K562 (cell line): ENCODE results near the gene NUP153. TPM values are rescaled to one million over a fixed set of nuclear protein-coding genes. Genes with fewer than 3 reads are reported as not detected.

Experiments used
- CBX1 ChIP-seq: sonication (generic); IDR thresholded peaks from 2 replicates; pipeline ENCODE4 v1.6.1; 2016; ENCODE audit warnings: antibody characterized with exemption, low read depth, mild to moderate bottlenecking
- PCBP2 ChIP-seq: fragments of 200-400 bp; formaldehyde crosslinking; IDR thresholded peaks from 2 replicates; pipeline ENCODE4 v1.6.1; 2018; ENCODE audit warnings: low read length, low read depth, mild to moderate bottlenecking, moderate library complexity; ENCODE audit not compliant: poor library complexity, severe bottlenecking
- SMAD1 ChIP-seq: fragments of 150-350 bp; IDR thresholded peaks from 2 replicates; pipeline ENCODE4 v1.6.1; 2014; ENCODE audit warnings: low read length, low read depth; ENCODE audit not compliant: partially characterized antibody
- ZNF764 ChIP-seq: fragments of 250-450 bp; sonication (Bioruptor Pico); IDR thresholded peaks from 2 replicates; pipeline ENCODE4 v1.4.0; 2020; ENCODE audit warnings: low read depth, mild to moderate bottlenecking, moderate library complexity
- polyA plus RNA-seq, 8 experiments: library from polyadenylated mRNA; depleted of rRNA in 4 of 8; stranded (reverse) in 5 of 8; unstranded in 3 of 8; fragments of >200 nt; fragmentation: Nextera tagmentation in 2 of 8; fragmentation: Illumina TruSeq in 1 of 8; extraction: Ambion mirVana in 2 of 8; extraction: Trizol in 1 of 8; gene quantifications; 2 replicates each; pipeline versions ENCODE4 v1.2.1 to v1.2.3, GENCODE V29; 2011 to 2014; ENCODE audit warnings: inconsistent platforms in 1 of 8, missing spikeins in 1 of 8
- total RNA-seq, 7 experiments: library from RNA; depleted of rRNA in 6 of 7; stranded (reverse); fragments of >200 nt in 6 of 7; fragmentation: Illumina TruSeq in 2 of 7; extraction: Trizol in 2 of 7; gene quantifications; 2 replicates each; pipeline versions ENCODE4 v1.2.1 to v1.2.3, GENCODE V29; 2011 to 2021; ENCODE audit warnings: low replicate concordance in 1 of 7
- TF ChIP-seq, protein P1 (sequence below): fragments of 450-650 bp; IDR thresholded peaks from 2 replicates; pipeline ENCODE4 v1.6.1; 2017; ENCODE audit warnings: antibody characterized with exemption, mild to moderate bottlenecking
- TF ChIP-seq, protein P2 (sequence below): fragments of 450-650 bp; formaldehyde crosslinking; conservative IDR thresholded peaks from 2 replicates; pipeline ENCODE4 v1.4.0; 2022; ENCODE audit warnings: mild to moderate bottlenecking, missing genetic modification characterization
- TF ChIP-seq, protein P3 (sequence below): fragments of 450-650 bp; IDR thresholded peaks from 2 replicates; pipeline ENCODE4 v1.6.1; 2018; ENCODE audit not compliant: partially characterized antibody
- TF ChIP-seq, protein P4 (sequence below): sonication (generic); formaldehyde crosslinking; IDR thresholded peaks from 2 replicates; pipeline ENCODE4 v1.8.0; 2023; ENCODE audit warnings: missing genetic modification reagents, mild to moderate bottlenecking, borderline replicate concordance
- TF ChIP-seq, protein P5 (sequence below): sonication (generic); formaldehyde crosslinking; IDR thresholded peaks from 2 replicates; pipeline ENCODE4 v1.5.0; 2020; ENCODE audit warnings: missing genetic modification reagents

NUP153 gene
- total and polyA plus RNA-seq, 9 of the 15 experiments (the other 6 are each of a cell fraction or from before 2014, with no cell fraction given), result 21.9 to 110 (median 84.8) TPM

DNA sequence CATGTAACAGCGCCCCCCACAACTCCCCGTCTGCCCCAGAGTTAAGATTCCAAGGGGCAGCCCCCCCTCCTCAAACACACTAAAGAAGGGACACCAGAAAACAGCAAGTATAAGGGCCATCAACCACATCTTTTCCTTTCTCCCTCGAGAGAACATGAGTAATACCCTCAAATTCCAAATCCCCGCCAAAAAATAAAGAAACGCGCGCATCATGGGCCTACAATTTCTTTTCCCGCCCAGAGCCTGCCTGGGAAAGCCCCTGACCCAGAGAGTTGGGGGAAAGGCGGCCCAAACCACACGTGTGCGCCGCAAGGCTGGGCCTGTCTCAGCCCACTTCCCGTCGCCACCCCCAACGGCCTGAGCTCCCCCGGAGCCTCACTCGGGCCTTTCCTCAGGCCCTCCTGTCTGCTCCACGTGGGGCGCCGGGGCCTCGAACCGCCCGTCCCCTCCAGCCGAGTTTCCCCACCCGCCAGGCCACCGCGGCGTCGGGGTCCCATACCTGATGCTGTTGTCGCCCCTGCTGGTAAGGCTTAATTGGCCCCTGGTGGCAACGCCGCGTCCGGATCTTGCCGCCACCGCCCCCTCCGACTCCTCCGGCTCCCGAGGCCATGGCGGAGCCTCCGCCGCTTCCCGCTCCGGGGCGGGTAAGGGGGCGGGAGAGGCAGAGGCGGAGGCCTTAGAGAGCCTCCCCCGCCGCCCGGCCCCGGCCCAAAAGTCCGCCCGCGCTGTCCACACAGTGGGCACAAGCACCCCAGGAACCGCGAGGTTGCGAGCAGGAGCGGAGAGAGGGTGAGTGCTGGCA lies 746 bp downstream of the NUP153 start (continued):
- TF ChIP-seq, protein P1, sequence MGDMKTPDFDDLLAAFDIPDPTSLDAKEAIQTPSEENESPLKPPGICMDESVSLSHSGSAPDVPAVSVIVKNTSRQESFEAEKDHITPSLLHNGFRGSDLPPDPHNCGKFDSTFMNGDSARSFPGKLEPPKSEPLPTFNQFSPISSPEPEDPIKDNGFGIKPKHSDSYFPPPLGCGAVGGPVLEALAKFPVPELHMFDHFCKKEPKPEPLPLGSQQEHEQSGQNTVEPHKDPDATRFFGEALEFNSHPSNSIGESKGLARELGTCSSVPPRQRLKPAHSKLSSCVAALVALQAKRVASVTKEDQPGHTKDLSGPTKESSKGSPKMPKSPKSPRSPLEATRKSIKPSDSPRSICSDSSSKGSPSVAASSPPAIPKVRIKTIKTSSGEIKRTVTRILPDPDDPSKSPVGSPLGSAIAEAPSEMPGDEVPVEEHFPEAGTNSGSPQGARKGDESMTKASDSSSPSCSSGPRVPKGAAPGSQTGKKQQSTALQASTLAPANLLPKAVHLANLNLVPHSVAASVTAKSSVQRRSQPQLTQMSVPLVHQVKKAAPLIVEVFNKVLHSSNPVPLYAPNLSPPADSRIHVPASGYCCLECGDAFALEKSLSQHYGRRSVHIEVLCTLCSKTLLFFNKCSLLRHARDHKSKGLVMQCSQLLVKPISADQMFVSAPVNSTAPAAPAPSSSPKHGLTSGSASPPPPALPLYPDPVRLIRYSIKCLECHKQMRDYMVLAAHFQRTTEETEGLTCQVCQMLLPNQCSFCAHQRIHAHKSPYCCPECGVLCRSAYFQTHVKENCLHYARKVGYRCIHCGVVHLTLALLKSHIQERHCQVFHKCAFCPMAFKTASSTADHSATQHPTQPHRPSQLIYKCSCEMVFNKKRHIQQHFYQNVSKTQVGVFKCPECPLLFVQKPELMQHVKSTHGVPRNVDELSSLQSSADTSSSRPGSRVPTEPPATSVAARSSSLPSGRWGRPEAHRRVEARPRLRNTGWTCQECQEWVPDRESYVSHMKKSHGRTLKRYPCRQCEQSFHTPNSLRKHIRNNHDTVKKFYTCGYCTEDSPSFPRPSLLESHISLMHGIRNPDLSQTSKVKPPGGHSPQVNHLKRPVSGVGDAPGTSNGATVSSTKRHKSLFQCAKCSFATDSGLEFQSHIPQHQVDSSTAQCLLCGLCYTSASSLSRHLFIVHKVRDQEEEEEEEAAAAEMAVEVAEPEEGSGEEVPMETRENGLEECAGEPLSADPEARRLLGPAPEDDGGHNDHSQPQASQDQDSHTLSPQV, result peak; percentile 88
- TF ChIP-seq, protein P2, sequence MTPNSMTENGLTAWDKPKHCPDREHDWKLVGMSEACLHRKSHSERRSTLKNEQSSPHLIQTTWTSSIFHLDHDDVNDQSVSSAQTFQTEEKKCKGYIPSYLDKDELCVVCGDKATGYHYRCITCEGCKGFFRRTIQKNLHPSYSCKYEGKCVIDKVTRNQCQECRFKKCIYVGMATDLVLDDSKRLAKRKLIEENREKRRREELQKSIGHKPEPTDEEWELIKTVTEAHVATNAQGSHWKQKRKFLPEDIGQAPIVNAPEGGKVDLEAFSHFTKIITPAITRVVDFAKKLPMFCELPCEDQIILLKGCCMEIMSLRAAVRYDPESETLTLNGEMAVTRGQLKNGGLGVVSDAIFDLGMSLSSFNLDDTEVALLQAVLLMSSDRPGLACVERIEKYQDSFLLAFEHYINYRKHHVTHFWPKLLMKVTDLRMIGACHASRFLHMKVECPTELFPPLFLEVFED (CRISPR knock-in tag), result no peak
- TF ChIP-seq SMAD1 (peak; percentile 28), CBX1 (no peak), ZNF764 (CRISPR knock-in tag) (0 out of 2 replicates have a peak, but pooled peaks have one; percentile 21), PCBP2 (no peak)
- TF ChIP-seq, protein P3, sequence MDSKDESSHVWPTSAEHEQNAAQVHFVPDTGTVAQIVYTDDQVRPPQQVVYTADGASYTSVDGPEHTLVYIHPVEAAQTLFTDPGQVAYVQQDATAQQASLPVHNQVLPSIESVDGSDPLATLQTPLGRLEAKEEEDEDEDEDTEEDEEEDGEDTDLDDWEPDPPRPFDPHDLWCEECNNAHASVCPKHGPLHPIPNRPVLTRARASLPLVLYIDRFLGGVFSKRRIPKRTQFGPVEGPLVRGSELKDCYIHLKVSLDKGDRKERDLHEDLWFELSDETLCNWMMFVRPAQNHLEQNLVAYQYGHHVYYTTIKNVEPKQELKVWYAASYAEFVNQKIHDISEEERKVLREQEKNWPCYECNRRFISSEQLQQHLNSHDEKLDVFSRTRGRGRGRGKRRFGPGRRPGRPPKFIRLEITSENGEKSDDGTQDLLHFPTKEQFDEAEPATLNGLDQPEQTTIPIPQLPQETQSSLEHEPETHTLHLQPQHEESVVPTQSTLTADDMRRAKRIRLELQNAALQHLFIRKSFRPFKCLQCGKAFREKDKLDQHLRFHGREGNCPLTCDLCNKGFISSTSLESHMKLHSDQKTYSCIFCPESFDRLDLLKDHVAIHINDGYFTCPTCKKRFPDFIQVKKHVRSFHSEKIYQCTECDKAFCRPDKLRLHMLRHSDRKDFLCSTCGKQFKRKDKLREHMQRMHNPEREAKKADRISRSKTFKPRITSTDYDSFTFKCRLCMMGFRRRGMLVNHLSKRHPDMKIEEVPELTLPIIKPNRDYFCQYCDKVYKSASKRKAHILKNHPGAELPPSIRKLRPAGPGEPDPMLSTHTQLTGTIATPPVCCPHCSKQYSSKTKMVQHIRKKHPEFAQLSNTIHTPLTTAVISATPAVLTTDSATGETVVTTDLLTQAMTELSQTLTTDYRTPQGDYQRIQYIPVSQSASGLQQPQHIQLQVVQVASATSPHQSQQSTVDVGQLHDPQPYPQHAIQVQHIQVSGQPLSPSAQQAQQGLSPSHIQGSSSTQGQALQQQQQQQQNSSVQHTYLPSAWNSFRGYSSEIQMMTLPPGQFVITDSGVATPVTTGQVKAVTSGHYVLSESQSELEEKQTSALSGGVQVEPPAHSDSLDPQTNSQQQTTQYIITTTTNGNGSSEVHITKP, result no peak
- TF ChIP-seq, protein P4, sequence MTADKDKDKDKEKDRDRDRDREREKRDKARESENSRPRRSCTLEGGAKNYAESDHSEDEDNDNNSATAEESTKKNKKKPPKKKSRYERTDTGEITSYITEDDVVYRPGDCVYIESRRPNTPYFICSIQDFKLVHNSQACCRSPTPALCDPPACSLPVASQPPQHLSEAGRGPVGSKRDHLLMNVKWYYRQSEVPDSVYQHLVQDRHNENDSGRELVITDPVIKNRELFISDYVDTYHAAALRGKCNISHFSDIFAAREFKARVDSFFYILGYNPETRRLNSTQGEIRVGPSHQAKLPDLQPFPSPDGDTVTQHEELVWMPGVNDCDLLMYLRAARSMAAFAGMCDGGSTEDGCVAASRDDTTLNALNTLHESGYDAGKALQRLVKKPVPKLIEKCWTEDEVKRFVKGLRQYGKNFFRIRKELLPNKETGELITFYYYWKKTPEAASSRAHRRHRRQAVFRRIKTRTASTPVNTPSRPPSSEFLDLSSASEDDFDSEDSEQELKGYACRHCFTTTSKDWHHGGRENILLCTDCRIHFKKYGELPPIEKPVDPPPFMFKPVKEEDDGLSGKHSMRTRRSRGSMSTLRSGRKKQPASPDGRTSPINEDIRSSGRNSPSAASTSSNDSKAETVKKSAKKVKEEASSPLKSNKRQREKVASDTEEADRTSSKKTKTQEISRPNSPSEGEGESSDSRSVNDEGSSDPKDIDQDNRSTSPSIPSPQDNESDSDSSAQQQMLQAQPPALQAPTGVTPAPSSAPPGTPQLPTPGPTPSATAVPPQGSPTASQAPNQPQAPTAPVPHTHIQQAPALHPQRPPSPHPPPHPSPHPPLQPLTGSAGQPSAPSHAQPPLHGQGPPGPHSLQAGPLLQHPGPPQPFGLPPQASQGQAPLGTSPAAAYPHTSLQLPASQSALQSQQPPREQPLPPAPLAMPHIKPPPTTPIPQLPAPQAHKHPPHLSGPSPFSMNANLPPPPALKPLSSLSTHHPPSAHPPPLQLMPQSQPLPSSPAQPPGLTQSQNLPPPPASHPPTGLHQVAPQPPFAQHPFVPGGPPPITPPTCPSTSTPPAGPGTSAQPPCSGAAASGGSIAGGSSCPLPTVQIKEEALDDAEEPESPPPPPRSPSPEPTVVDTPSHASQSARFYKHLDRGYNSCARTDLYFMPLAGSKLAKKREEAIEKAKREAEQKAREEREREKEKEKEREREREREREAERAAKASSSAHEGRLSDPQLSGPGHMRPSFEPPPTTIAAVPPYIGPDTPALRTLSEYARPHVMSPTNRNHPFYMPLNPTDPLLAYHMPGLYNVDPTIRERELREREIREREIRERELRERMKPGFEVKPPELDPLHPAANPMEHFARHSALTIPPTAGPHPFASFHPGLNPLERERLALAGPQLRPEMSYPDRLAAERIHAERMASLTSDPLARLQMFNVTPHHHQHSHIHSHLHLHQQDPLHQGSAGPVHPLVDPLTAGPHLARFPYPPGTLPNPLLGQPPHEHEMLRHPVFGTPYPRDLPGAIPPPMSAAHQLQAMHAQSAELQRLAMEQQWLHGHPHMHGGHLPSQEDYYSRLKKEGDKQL (CRISPR knock-in tag), result peak; percentile 83; the same call in 1 of the 2 replicates
- TF ChIP-seq, protein P5, sequence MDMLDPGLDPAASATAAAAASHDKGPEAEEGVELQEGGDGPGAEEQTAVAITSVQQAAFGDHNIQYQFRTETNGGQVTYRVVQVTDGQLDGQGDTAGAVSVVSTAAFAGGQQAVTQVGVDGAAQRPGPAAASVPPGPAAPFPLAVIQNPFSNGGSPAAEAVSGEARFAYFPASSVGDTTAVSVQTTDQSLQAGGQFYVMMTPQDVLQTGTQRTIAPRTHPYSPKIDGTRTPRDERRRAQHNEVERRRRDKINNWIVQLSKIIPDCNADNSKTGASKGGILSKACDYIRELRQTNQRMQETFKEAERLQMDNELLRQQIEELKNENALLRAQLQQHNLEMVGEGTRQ (CRISPR knock-in tag), result no peak; the same call in 1 of the 2 replicates
